ENCODE results near the gene CACNA2D2. TPM values are rescaled to one million over a fixed set of nuclear protein-coding genes. Genes with fewer than 3 reads are reported as not detected.

CACNA2D2 gene
- total RNA-seq, 1 donor from 2014 or later: 1.00 TPM

- Mint-ChIP-seq H3K27ac (ENCODE audit: unreplicated experiment) (no peak overlapping the region), H3K27me3 (ENCODE audit: low read depth, unreplicated experiment) (peaks cover 47% of the 10 kb centered on the region), H3K36me3 (ENCODE audit: low read depth, unreplicated experiment) (no peaks in the 10 kb centered on the region), H3K4me1 (ENCODE audit: low read depth, unreplicated experiment) (no peaks in the 10 kb centered on the region), H3K9me3 (ENCODE audit: unreplicated experiment) (no peaks in the 10 kb centered on the region), H3K4me3 (ENCODE audit: unreplicated experiment) (no peak overlapping the region)
- H3K4me1 ChIP-seq (ENCODE audit: insufficient read depth, low read length): no peaks in the 10 kb centered on the region
- no peak for DNase-seq (ENCODE audit: low read depth)
- no peak overlapping the region for H2AFZ ChIP-seq (ENCODE audit: low read depth, low read length)
- no peaks in the 10 kb centered on the region for H3K9me3 ChIP-seq (ENCODE audit: insufficient read depth, low read depth, low read length)
- FAIRE-seq: no peak
- no peaks in the 10 kb centered on the region for H4K20me1 ChIP-seq (ENCODE audit: insufficient read depth, low read length)
- H3K27ac ChIP-seq (ENCODE audit: low read depth, low read length): no peak overlapping the region
- no peak overlapping the region for H3K4me2 ChIP-seq (ENCODE audit: low read length)
- H3K4me3 ChIP-seq (ENCODE audit: insufficient read depth, low read depth, low read length): no peak overlapping the region
- no peaks in the 10 kb centered on the region for H3K36me3 ChIP-seq (ENCODE audit: insufficient read depth, low read length)
- TF ChIP-seq, protein P1, sequence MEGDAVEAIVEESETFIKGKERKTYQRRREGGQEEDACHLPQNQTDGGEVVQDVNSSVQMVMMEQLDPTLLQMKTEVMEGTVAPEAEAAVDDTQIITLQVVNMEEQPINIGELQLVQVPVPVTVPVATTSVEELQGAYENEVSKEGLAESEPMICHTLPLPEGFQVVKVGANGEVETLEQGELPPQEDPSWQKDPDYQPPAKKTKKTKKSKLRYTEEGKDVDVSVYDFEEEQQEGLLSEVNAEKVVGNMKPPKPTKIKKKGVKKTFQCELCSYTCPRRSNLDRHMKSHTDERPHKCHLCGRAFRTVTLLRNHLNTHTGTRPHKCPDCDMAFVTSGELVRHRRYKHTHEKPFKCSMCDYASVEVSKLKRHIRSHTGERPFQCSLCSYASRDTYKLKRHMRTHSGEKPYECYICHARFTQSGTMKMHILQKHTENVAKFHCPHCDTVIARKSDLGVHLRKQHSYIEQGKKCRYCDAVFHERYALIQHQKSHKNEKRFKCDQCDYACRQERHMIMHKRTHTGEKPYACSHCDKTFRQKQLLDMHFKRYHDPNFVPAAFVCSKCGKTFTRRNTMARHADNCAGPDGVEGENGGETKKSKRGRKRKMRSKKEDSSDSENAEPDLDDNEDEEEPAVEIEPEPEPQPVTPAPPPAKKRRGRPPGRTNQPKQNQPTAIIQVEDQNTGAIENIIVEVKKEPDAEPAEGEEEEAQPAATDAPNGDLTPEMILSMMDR (IDR thresholded peaks at IDR 0.05; ENCODE audit: insufficient read depth, low read depth, low read length): no peak
- TF ChIP-seq EZH2 (IDR thresholded peaks at IDR 0.05; ENCODE audit: insufficient read depth, low read length): no peak
- peaks cover 26% of the 10 kb centered on the region for H3K27me3 ChIP-seq (ENCODE audit: insufficient read depth, low read length)
- no peak overlapping the region for H3K9ac ChIP-seq (ENCODE audit: low read length)
- H3K79me2 ChIP-seq (ENCODE audit: insufficient read depth, low read length): no peaks in the 10 kb centered on the region
Measured at GRCh38 chr3:50525191-50525910, 21.9 kb upstream of the CACNA2D2 start.

- H3K27ac ChIP-seq (ENCODE audit: low read depth, low read length): no peak overlapping the region
- H3K4me3 ChIP-seq (ENCODE audit: insufficient read depth, low read depth, low read length): no peak overlapping the region
- DNase-seq (ENCODE audit: low read depth) (no peak), FAIRE-seq (no peak)
- no peak overlapping the region for H3K4me2 ChIP-seq (ENCODE audit: low read length)
- H3K27me3 ChIP-seq (ENCODE audit: insufficient read depth, low read length): peaks cover 21% of the 10 kb centered on the region
- Mint-ChIP-seq H3K36me3 (ENCODE audit: low read depth, unreplicated experiment) (no peaks in the 10 kb centered on the region), H3K4me3 (ENCODE audit: unreplicated experiment) (no peak overlapping the region), H3K9me3 (ENCODE audit: unreplicated experiment) (no peaks in the 10 kb centered on the region), H3K27ac (ENCODE audit: unreplicated experiment) (no peak overlapping the region), H3K4me1 (ENCODE audit: low read depth, unreplicated experiment) (no peaks in the 10 kb centered on the region), H3K27me3 (ENCODE audit: low read depth, unreplicated experiment) (peaks cover 47% of the 10 kb centered on the region)
- no peaks in the 10 kb centered on the region for H3K36me3 ChIP-seq (ENCODE audit: insufficient read depth, low read length)
- H4K20me1 ChIP-seq (ENCODE audit: insufficient read depth, low read length): no peaks in the 10 kb centered on the region
- H3K79me2 ChIP-seq (ENCODE audit: insufficient read depth, low read length): no peaks in the 10 kb centered on the region
- H3K9ac ChIP-seq (ENCODE audit: low read length): no peak overlapping the region
- H3K9me3 ChIP-seq (ENCODE audit: insufficient read depth, low read depth, low read length): no peaks in the 10 kb centered on the region
- TF ChIP-seq, protein P1 (IDR thresholded peaks at IDR 0.05; ENCODE audit: insufficient read depth, low read depth, low read length): no peak
- no peaks in the 10 kb centered on the region for H3K4me1 ChIP-seq (ENCODE audit: insufficient read depth, low read length)
- H2AFZ ChIP-seq (ENCODE audit: low read depth, low read length): no peak overlapping the region
Measured at GRCh38 chr3:50524746-50525145, 21.3 kb upstream of the CACNA2D2 start.

- Mint-ChIP-seq H3K4me1 (ENCODE audit: low read depth, unreplicated experiment) (no peaks in the 10 kb centered on the region), H3K27ac (ENCODE audit: unreplicated experiment) (no peak overlapping the region), H3K27me3 (ENCODE audit: low read depth, unreplicated experiment) (peaks cover 49% of the 10 kb centered on the region), H3K4me3 (ENCODE audit: unreplicated experiment) (no peak overlapping the region), H3K36me3 (ENCODE audit: low read depth, unreplicated experiment) (no peaks in the 10 kb centered on the region), H3K9me3 (ENCODE audit: unreplicated experiment) (no peaks in the 10 kb centered on the region)
- H3K79me2 ChIP-seq (ENCODE audit: insufficient read depth, low read length): no peaks in the 10 kb centered on the region
- DNase-seq (ENCODE audit: low read depth): no peak
- H2AFZ ChIP-seq (ENCODE audit: low read depth, low read length): no peak overlapping the region
- no peak overlapping the region for H3K4me3 ChIP-seq (ENCODE audit: insufficient read depth, low read depth, low read length)
- H3K36me3 ChIP-seq (ENCODE audit: insufficient read depth, low read length): no peaks in the 10 kb centered on the region
- no peak for TF ChIP-seq EZH2 (IDR thresholded peaks at IDR 0.05; ENCODE audit: insufficient read depth, low read length)
- TF ChIP-seq, protein P1 (IDR thresholded peaks at IDR 0.05; ENCODE audit: insufficient read depth, low read depth, low read length): no peak
- no peaks in the 10 kb centered on the region for H3K4me1 ChIP-seq (ENCODE audit: insufficient read depth, low read length)
- H3K9ac ChIP-seq (ENCODE audit: low read length): no peak overlapping the region
- H3K4me2 ChIP-seq (ENCODE audit: low read length): no peak overlapping the region
- H4K20me1 ChIP-seq (ENCODE audit: insufficient read depth, low read length): no peaks in the 10 kb centered on the region
- FAIRE-seq: no peak
- H3K27ac ChIP-seq (ENCODE audit: low read depth, low read length): no peak overlapping the region
- peaks cover 18% of the 10 kb centered on the region for H3K27me3 ChIP-seq (ENCODE audit: insufficient read depth, low read length)
- H3K9me3 ChIP-seq (ENCODE audit: insufficient read depth, low read depth, low read length): no peaks in the 10 kb centered on the region
Measured at GRCh38 chr3:50523279-50523811, 19.9 kb upstream of the CACNA2D2 start.
